ENCODE data around the gene DEFB129. TPM values are rescaled to one million over a fixed set of nuclear protein-coding genes. Genes with fewer than 3 reads are reported as not detected.

Gene DEFB129
- total and polyA plus RNA-seq, 4 donors = not detected

- H3K9ac ChIP-seq (ENCODE audit: low read depth in 1 of 2, low read length in 2 of 2) = no peak overlapping the region
- WGBS = 82% methylated on average over 2 of the region's 2 CpGs
- no peaks in the 10 kb centered on the region for H3K27me3 ChIP-seq (ENCODE audit: control insufficient read depth in 4 of 4, insufficient read depth in 4 of 4, low read length in 3 of 4)
- no peaks in the 10 kb centered on the region for H3K36me3 ChIP-seq (ENCODE audit: control insufficient read depth in 4 of 4, insufficient read depth in 3 of 4, low read depth in 1 of 4, low read length in 3 of 4)
- no peak overlapping the region for H3K27ac ChIP-seq (ENCODE audit: low read depth in 1 of 2, low read length in 2 of 2)
- H3K4me1 ChIP-seq (ENCODE audit: control insufficient read depth in 4 of 4, insufficient read depth in 4 of 4, low read length in 3 of 4) = peaks cover 2 to 20% (median 11%) of the 10 kb centered on the region in 4 donors
- no peaks in the 10 kb centered on the region for H3K9me3 ChIP-seq (ENCODE audit: control insufficient read depth in 4 of 4, low read length in 3 of 4)
- H3K4me3 ChIP-seq (ENCODE audit: low read depth in 1 of 3, low read length in 3 of 3) = no peak overlapping the region
- DNase-seq (ENCODE audit: low spot score) = no peak
- TF ChIP-seq, protein P1, sequence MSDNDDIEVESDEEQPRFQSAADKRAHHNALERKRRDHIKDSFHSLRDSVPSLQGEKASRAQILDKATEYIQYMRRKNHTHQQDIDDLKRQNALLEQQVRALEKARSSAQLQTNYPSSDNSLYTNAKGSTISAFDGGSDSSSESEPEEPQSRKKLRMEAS (IDR thresholded peaks at IDR 0.05) = no peak
- no peak for TF ChIP-seq EGR1 (IDR thresholded peaks at IDR 0.05; ENCODE audit: low read depth in 2 of 2)
- TF ChIP-seq ATF3 (IDR thresholded peaks at IDR 0.05) = no peak
- TF ChIP-seq HNF4A (conservative IDR thresholded peaks at IDR 0.05) = no peak
- TF ChIP-seq GABPA (IDR thresholded peaks at IDR 0.05 in 1 of 2, conservative IDR thresholded peaks at IDR 0.05 in 1 of 2) = no peak
- no peak for TF ChIP-seq NR2F2 (IDR thresholded peaks at IDR 0.05)
- no peak for TF ChIP-seq YY1 (IDR thresholded peaks at IDR 0.05)
These were observed 32.9 kb downstream of the DEFB129 start for GRCh38 chr20:259981-260380.

DNA sequence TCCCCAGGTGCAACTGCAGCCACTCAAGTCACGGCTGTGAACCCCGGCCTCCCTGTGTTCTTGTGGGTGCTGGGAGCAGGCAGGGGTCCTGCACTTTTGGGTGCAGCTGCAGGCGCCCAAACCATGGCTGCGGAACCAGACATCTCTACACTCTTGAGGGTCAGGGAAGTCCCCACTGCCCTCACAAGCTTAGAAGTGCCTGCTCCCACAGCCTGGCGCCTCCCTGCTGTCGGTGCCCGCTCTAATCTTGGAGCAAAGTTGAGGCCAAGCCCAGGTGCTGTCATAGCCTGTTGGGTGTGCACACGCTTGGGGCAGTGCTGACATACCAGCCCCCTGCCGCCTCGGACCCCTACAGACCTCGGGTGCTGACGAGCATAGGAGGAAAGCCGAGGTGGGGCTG, 36.6 kb downstream of the DEFB129 start:
- Histone ChIP-seq H3K9ac (ENCODE audit: low read depth in 1 of 2, low read length in 2 of 2) (no peak overlapping the region), H3K27ac (ENCODE audit: low read depth in 1 of 2, low read length in 2 of 2) (no peak overlapping the region), H3K27me3 (ENCODE audit: control insufficient read depth in 4 of 4, insufficient read depth in 4 of 4, low read length in 3 of 4) (no peaks in the 10 kb centered on the region), H3K4me1 (ENCODE audit: control insufficient read depth in 4 of 4, insufficient read depth in 4 of 4, low read length in 3 of 4) (peaks cover 0 to 8% (median 6%) of the 10 kb centered on the region in 4 donors), H3K36me3 (ENCODE audit: control insufficient read depth in 4 of 4, insufficient read depth in 3 of 4, low read depth in 1 of 4, low read length in 3 of 4) (no peaks in the 10 kb centered on the region), H3K4me3 (ENCODE audit: low read depth in 1 of 3, low read length in 3 of 3) (no peak overlapping the region), H3K9me3 (ENCODE audit: control insufficient read depth in 4 of 4, low read length in 3 of 4) (no peaks in the 10 kb centered on the region)
- DNase-seq (ENCODE audit: low spot score) = no peak
- TF ChIP-seq ATF3 (IDR thresholded peaks at IDR 0.05) (no peak), JUND (IDR thresholded peaks at IDR 0.05) (no peak), HNF4G (IDR thresholded peaks at IDR 0.05) (no peak), EGR1 (IDR thresholded peaks at IDR 0.05; ENCODE audit: low read depth in 2 of 2) (no peak), HNF4A (conservative IDR thresholded peaks at IDR 0.05) (no peak), RAD21 (IDR thresholded peaks at IDR 0.05) (no peak), TAF1 (conservative IDR thresholded peaks at IDR 0.05) (no peak), FOXA2 (IDR thresholded peaks at IDR 0.05) (no peak), YY1 (IDR thresholded peaks at IDR 0.05) (no peak), CTCF (IDR thresholded peaks at IDR 0.05; ENCODE audit: low read depth, low read length, missing input control) (no peak)
- TF ChIP-seq, protein P1 (IDR thresholded peaks at IDR 0.05) = no peak
- TF ChIP-seq, protein P2, sequence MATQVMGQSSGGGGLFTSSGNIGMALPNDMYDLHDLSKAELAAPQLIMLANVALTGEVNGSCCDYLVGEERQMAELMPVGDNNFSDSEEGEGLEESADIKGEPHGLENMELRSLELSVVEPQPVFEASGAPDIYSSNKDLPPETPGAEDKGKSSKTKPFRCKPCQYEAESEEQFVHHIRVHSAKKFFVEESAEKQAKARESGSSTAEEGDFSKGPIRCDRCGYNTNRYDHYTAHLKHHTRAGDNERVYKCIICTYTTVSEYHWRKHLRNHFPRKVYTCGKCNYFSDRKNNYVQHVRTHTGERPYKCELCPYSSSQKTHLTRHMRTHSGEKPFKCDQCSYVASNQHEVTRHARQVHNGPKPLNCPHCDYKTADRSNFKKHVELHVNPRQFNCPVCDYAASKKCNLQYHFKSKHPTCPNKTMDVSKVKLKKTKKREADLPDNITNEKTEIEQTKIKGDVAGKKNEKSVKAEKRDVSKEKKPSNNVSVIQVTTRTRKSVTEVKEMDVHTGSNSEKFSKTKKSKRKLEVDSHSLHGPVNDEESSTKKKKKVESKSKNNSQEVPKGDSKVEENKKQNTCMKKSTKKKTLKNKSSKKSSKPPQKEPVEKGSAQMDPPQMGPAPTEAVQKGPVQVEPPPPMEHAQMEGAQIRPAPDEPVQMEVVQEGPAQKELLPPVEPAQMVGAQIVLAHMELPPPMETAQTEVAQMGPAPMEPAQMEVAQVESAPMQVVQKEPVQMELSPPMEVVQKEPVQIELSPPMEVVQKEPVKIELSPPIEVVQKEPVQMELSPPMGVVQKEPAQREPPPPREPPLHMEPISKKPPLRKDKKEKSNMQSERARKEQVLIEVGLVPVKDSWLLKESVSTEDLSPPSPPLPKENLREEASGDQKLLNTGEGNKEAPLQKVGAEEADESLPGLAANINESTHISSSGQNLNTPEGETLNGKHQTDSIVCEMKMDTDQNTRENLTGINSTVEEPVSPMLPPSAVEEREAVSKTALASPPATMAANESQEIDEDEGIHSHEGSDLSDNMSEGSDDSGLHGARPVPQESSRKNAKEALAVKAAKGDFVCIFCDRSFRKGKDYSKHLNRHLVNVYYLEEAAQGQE (IDR thresholded peaks at IDR 0.05) = no peak
- 86% methylated on average over 13 of the region's 13 CpGs for WGBS

All from liver (tissue), 9 donors.